Lower leg skin (tissue), 3 donors: ENCODE data around the gene SORCS2.

Source experiments
- POLR2A ChIP-seq, 2 donors: fragments of 450-650 bp; IDR thresholded peaks; one replicate each; pipeline ENCODE4 v1.6.1; 2016 to 2017; ENCODE audit warnings: antibody characterized with exemption in 2 of 2, mild to moderate bottlenecking in 1 of 2, moderate library complexity in 1 of 2
- TF ChIP-seq, protein P1 (sequence below), 3 donors: fragments of 450-650 bp; IDR thresholded peaks; one replicate each; pipeline ENCODE4 v1.5.1; 2016; ENCODE audit warnings: antibody characterized with exemption in 3 of 3, mild to moderate bottlenecking in 3 of 3, moderate library complexity in 2 of 3

DNA sequence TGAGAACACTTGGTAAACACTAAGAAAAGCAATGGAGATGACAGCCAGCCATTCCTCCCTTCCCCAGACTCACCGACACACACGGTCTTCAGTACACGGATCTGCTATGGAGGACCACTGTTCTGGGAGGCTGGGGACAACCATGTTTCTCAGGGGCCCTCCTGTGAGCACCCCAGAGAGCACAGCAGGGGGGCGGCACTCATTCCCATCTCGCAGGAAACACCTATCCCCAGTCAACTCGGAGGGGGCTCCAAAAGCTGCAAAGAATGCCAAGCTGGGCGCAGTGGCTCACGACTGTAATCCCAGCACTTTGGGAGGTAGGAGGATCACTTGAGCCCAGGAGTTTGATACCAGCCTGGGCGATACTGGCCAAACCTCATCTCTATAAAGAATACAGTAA is 575.2 kb downstream of the SORCS2 start:
- TF ChIP-seq POLR2A (IDR thresholded peaks at IDR 0.05) = no peak
- TF ChIP-seq, protein P1, sequence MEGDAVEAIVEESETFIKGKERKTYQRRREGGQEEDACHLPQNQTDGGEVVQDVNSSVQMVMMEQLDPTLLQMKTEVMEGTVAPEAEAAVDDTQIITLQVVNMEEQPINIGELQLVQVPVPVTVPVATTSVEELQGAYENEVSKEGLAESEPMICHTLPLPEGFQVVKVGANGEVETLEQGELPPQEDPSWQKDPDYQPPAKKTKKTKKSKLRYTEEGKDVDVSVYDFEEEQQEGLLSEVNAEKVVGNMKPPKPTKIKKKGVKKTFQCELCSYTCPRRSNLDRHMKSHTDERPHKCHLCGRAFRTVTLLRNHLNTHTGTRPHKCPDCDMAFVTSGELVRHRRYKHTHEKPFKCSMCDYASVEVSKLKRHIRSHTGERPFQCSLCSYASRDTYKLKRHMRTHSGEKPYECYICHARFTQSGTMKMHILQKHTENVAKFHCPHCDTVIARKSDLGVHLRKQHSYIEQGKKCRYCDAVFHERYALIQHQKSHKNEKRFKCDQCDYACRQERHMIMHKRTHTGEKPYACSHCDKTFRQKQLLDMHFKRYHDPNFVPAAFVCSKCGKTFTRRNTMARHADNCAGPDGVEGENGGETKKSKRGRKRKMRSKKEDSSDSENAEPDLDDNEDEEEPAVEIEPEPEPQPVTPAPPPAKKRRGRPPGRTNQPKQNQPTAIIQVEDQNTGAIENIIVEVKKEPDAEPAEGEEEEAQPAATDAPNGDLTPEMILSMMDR (IDR thresholded peaks at IDR 0.05) = no peak
